T-helper 2 cell treated with Interferon-gamma antibody and Interleukin-4, amounts not matched to agents 100 ng/mL and 5 ng/mL, for 36 hours (primary cell): ENCODE measurements around the gene ZNF558. TPM values are rescaled to one million over a fixed set of nuclear protein-coding genes. Genes with fewer than 3 reads are reported as not detected.

ENCODE experiments used
- intact Hi-C: fragments of 100-400 bp; cut with micrococcal nuclease; formaldehyde crosslinking; loops from one replicate; pipeline ENCODE4 v1.15.1; 2023
- total RNA-seq: library from RNA; stranded (reverse); gene quantifications from 2 replicates; pipeline ENCODE4 v1.2.3, GENCODE V29; 2022

The ZNF558 gene
- 17.5 and 19.3 TPM in 2 replicates for total RNA-seq

GRCh38 chr19:8832132-8833021 is at the start of gene ZNF558, which contains the start of gene MBD3L1:
ZNF558 (minus strand) TSS chr19:8832304; CDS start chr19:8822659, 9,645 bp downstream.
MBD3L1 (plus strand) TSS chr19:8832377; CDS start chr19:8842679, 10,302 bp downstream.
- intact Hi-C loops: loop anchor here (1.0 to 10.0 kb wide), 5 partner anchors 130 to 987 kb away; partner anchors contain the start of genes FBXL12, ZNF317 and ZNF426

GRCh38 chr19:8881512-8881911 is 49.4 kb upstream of the ZNF558 start:
- intact Hi-C loops: no loop called here

GRCh38 chr19:8880868-8881488 is 48.9 kb upstream of the ZNF558 start:
- intact Hi-C loops: no loop called here

GRCh38 chr19:8877854-8878705 is 46.0 kb upstream of the ZNF558 start:
- intact Hi-C loops: no loop called here

GRCh38 chr19:8866344-8866743 is 34.2 kb upstream of the ZNF558 start:
- intact Hi-C loops: no loop called here

GRCh38 chr19:8858260-8858659 is 26.2 kb upstream of the ZNF558 start:
- intact Hi-C loops: no loop called here

GRCh38 chr19:8850488-8850887 is 18.4 kb upstream of the ZNF558 start:
- intact Hi-C loops: no loop called here

GRCh38 chr19:8849232-8849631 is 17.1 kb upstream of the ZNF558 start:
- intact Hi-C loops: no loop called here

- intact Hi-C loops: no loop called here
Observed at GRCh38 chr19:8846819-8847218, 14.7 kb upstream of the ZNF558 start.

- intact Hi-C loops: no loop called here
Observed at GRCh38 chr19:8840708-8841107, 8.6 kb upstream of the ZNF558 start.

GRCh38 chr19:8835877-8836276 is 3.8 kb upstream of the ZNF558 start:
- intact Hi-C loops: loop anchor here (10.0 kb wide), 1 partner anchor 171 kb away; no protein-coding TSS in a partner anchor

GRCh38 chr19:8835446-8835845 is 3.3 kb upstream of the ZNF558 start:
- intact Hi-C loops: loop anchor here (10.0 kb wide), 1 partner anchor 171 kb away; no protein-coding TSS in a partner anchor

GRCh38 chr19:8831832-8832131 is 322 bp downstream of the ZNF558 start:
- intact Hi-C loops: loop anchor here (1.0 to 10.0 kb wide), 5 partner anchors 129 to 988 kb away; partner anchors contain the start of genes FBXL12, ZNF317 and ZNF426

GRCh38 chr19:8831373-8831772 is 731 bp downstream of the ZNF558 start:
- intact Hi-C loops: loop anchor here (5.0 to 10.0 kb wide), 3 partner anchors 129 to 706 kb away; partner anchors contain the start of gene ZNF426

GRCh38 chr19:8827277-8827676 is 4.8 kb downstream of the ZNF558 start:
- intact Hi-C loops: no loop called here

GRCh38 chr19:8826371-8826770 is 5.7 kb downstream of the ZNF558 start:
- intact Hi-C loops: no loop called here

- intact Hi-C loops: no loop called here
Observed at GRCh38 chr19:8821748-8822241, 10.3 kb downstream of the ZNF558 start.

GRCh38 chr19:8820234-8820633 is 11.9 kb downstream of the ZNF558 start:
- intact Hi-C loops: no loop called here

GRCh38 chr19:8815780-8816179 is 16.3 kb downstream of the ZNF558 start:
- intact Hi-C loops: no loop called here

- intact Hi-C loops: no loop called here
Observed at GRCh38 chr19:8814176-8814575, 17.9 kb downstream of the ZNF558 start.
